SU-DHL-6 (cell line): Measurements from ENCODE around the gene MCAT.

Experiments used
- H2AFZ ChIP-seq: fragments of 200-600 bp; sonication (generic); 2 replicates; pipeline ENCODE4 v1.6.1; 2014; ENCODE audit warnings: low read depth, mild to moderate bottlenecking, moderate library complexity, mixed read lengths, antibody characterized with exemption, low read length; ENCODE audit not compliant: severe bottlenecking
- H3F3A ChIP-seq: fragments of 200-600 bp; shearing (Covaris generic); 2 replicates; pipeline ENCODE4 v1.6.0; 2016; ENCODE audit warnings: antibody characterized with exemption, mild to moderate bottlenecking; ENCODE audit not compliant: insufficient read depth
- H3K27ac ChIP-seq: fragments of 200-600 bp; sonication (generic); 2 replicates; pipeline ENCODE4 v1.5.1; 2016; ENCODE audit warnings: low read depth, mild to moderate bottlenecking, low read length, moderate library complexity, mixed read lengths
- H3K27me3 ChIP-seq: fragments of 200-600 bp; sonication (generic), shearing (Covaris generic); 2 replicates; pipeline ENCODE4 v1.6.0; 2014; ENCODE audit warnings: mild to moderate bottlenecking, low read length
- H3K36me3 ChIP-seq: fragments of 200-600 bp; sonication (generic); 2 replicates; pipeline ENCODE4 v1.6.1; 2014; ENCODE audit warnings: mild to moderate bottlenecking, low read length, mixed read lengths
- H3K4me2 ChIP-seq: fragments of 300-600, 200-600 bp; shearing (Covaris generic), sonication (generic); 2 replicates; pipeline ENCODE4 v1.6.0; 2014; ENCODE audit warnings: low read length, low read depth, mild to moderate bottlenecking; ENCODE audit not compliant: poor library complexity, severe bottlenecking
- H3K4me3 ChIP-seq: fragments of 200-600 bp; sonication (generic); 2 replicates; pipeline ENCODE4 v1.5.1; 2014; ENCODE audit warnings: antibody characterized with exemption, low read length, mild to moderate bottlenecking, mixed read lengths; ENCODE audit not compliant: insufficient read depth, poor library complexity, severe bottlenecking
- H3K79me2 ChIP-seq: fragments of 200-600 bp; sonication (generic); 2 replicates; pipeline ENCODE4 v1.6.1; 2014; ENCODE audit warnings: mild to moderate bottlenecking, low read length, moderate library complexity; ENCODE audit not compliant: insufficient read depth
- H3K9ac ChIP-seq: fragments of 200-600 bp; sonication (generic); 2 replicates; pipeline ENCODE4 v1.7.0; 2014; ENCODE audit warnings: mild to moderate bottlenecking, low read length
- H3K9me2 ChIP-seq: fragments of 200-600 bp; sonication (generic); replicated peaks from 2 replicates; pipeline ENCODE4 v1.6.1; 2014; ENCODE audit warnings: low read length; ENCODE audit not compliant: insufficient read depth
- H3K9me3 ChIP-seq: fragments of 200-600 bp; sonication (generic); 2 replicates; pipeline ENCODE4 v1.6.1; 2014; ENCODE audit warnings: low read length, mixed read lengths; ENCODE audit not compliant: insufficient read depth
- H4K20me1 ChIP-seq: fragments of 200-600 bp; sonication (generic); 2 replicates; pipeline ENCODE4 v1.6.1; 2014; ENCODE audit warnings: low read depth, mild to moderate bottlenecking, antibody characterized with exemption, low read length, moderate library complexity, mixed read lengths
- EZH2phosphoT487 ChIP-seq: fragments of 200-600 bp; sonication (generic), shearing (Covaris generic); conservative IDR thresholded peaks from 2 replicates; pipeline ENCODE4 v1.6.1; 2018; ENCODE audit warnings: mild to moderate bottlenecking, antibody characterized with exemption, low read length, moderate library complexity, mixed read lengths
- TF ChIP-seq, protein P1 (sequence below): fragments of 200-600 bp; sonication (generic); IDR thresholded peaks from one replicate; pipeline ENCODE4 v1.5.1; 2017; ENCODE audit warnings: antibody characterized with exemption, mild to moderate bottlenecking, low read length, moderate library complexity; ENCODE audit not compliant: insufficient read depth, poor library complexity, severe bottlenecking

Gene MCAT

DNA sequence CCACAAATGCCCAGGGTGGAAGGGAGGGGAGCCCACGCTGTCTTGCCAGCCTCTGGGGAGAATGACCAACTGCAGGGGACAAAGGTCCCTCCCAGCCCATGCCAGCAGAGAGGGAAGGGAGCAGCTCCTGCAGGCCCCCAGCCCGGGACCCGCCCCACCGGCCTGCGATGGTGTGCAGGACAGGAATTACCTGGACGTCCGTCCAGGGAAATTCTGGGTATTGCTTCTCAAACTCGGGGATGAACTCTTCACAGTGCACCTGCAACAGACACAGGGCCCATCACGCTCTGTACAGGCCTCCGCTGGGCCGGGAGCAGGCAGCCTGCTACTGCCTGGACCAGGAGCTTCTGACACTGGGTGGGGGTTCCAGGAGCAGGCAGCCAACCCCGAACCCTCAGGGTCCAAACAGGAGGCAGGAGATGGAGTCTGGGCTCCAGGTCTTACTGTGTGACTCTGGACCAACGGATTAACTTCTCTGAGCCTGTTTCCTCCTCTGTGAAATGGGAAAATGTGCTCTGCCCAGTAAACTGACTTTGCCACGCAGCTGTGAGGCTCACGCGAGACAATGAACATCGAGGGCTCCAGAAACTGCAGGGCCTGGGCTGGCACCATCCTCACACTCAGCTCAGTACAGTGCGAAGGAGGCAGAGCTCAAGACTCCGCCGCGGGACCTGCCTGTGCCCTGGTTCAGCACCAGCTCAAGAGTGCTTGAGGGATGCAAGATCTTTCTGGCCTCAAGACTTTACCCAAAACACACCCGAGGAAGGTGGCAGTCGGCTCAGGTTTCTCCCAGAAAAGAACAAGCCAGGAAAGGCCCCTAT, 26.3 kb upstream of the MCAT start:
- Histone ChIP-seq H3K27me3 (no peaks in the 10 kb centered on the region), H3K9ac (no peak overlapping the region), H3K36me3 (no peaks in the 10 kb centered on the region), H2AFZ (no peak overlapping the region), H3K79me2 (no peaks in the 10 kb centered on the region), H3K9me3 (no peaks in the 10 kb centered on the region), H3K4me2 (no peak overlapping the region), H3F3A (no peaks in the 10 kb centered on the region), H4K20me1 (no peaks in the 10 kb centered on the region), H3K27ac (no peak overlapping the region), H3K4me3 (no peak overlapping the region), H3K9me2 (no peaks in the 10 kb centered on the region)
- no peak for TF ChIP-seq EZH2phosphoT487
- TF ChIP-seq, protein P1, sequence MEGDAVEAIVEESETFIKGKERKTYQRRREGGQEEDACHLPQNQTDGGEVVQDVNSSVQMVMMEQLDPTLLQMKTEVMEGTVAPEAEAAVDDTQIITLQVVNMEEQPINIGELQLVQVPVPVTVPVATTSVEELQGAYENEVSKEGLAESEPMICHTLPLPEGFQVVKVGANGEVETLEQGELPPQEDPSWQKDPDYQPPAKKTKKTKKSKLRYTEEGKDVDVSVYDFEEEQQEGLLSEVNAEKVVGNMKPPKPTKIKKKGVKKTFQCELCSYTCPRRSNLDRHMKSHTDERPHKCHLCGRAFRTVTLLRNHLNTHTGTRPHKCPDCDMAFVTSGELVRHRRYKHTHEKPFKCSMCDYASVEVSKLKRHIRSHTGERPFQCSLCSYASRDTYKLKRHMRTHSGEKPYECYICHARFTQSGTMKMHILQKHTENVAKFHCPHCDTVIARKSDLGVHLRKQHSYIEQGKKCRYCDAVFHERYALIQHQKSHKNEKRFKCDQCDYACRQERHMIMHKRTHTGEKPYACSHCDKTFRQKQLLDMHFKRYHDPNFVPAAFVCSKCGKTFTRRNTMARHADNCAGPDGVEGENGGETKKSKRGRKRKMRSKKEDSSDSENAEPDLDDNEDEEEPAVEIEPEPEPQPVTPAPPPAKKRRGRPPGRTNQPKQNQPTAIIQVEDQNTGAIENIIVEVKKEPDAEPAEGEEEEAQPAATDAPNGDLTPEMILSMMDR, result no peak

DNA sequence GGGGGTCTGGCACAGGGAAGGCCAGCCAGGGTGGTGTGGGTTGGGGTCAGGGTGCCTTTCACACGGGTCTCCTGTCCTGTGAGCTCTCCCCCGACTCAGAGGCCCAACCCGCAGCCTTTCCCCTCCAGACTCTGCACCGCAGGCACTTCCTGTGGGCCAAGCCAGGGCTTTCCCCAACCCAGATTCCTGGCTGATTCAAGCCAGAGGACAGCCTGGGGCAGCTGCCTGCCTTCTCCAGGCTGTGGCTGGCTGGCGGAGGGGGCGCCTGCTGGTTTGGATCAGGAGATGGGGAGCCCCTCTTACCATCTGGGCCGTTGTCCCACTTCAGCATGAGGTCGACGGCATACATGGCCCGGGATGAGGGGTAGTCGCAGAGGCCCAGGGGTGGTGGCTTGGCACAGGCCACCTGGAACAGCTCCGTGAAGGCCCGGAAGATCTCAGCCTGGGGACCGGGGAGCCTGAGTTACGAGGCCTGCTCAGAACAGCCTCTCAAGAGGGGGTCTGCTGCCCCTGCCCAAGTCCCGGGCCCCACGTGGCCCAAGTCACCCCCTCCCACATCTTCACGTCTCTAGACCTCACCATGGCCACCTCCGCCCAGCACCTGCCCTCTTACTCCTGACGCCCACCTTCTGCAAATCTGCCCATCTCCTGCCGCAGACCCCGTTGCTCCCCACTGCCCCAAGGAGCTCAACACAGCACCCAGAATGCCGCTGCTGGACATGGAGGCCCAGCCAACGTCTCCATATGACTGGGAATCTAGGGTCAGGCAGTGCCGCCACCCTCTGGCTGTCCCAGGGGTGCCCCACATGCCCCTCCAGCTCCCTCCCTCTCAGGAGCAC, 25.5 kb upstream of the MCAT start:
- H3K36me3 ChIP-seq, result no peaks in the 10 kb centered on the region
- no peaks in the 10 kb centered on the region for H3K79me2 ChIP-seq
- H3F3A ChIP-seq, result no peaks in the 10 kb centered on the region
- H3K27me3 ChIP-seq, result no peaks in the 10 kb centered on the region
- H2AFZ ChIP-seq, result no peak overlapping the region
- no peaks in the 10 kb centered on the region for H4K20me1 ChIP-seq
- H3K4me2 ChIP-seq, result no peak overlapping the region
- H3K27ac ChIP-seq, result no peak overlapping the region
- H3K9ac ChIP-seq, result no peak overlapping the region
- H3K4me3 ChIP-seq, result no peak overlapping the region
- no peaks in the 10 kb centered on the region for H3K9me3 ChIP-seq
- no peaks in the 10 kb centered on the region for H3K9me2 ChIP-seq
- TF ChIP-seq EZH2phosphoT487, result no peak
- TF ChIP-seq, protein P1, result no peak

DNA sequence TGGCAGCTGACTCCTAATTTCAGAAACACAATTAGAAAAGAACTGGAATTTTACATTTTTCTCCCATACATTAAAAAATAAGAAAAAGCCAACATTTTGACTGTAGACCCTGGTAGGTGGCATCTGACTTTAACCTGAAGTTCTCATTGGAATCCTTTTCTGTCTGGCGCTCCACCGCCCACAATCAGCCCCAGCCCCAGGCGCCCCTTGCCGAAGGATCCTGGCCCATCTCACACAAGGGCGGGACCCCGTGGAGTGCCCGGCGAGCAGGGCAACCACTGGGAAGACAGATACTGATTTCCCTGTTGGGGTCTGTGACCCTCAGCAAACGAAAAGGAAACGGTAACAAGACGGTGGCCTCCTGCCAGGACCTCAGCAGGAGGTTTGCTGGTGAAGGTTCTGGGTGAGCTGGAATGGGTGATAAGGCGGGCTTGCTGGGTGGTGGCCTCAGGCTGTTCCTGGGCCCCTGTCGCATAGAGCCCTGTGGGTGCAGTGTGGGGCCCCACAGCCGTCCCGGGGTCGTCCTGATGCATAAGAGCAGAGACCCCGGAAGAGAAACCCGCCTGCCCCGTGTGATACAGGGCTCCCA, 23.9 kb upstream of the MCAT start:
- Histone ChIP-seq H3K36me3 (no peaks in the 10 kb centered on the region), H3F3A (no peaks in the 10 kb centered on the region), H3K27me3 (no peaks in the 10 kb centered on the region), H3K4me3 (no peak overlapping the region), H2AFZ (no peak overlapping the region), H3K9ac (no peak overlapping the region), H3K9me2 (no peaks in the 10 kb centered on the region), H3K27ac (no peak overlapping the region), H3K4me2 (no peak overlapping the region), H3K79me2 (no peaks in the 10 kb centered on the region), H3K9me3 (no peaks in the 10 kb centered on the region), H4K20me1 (no peaks in the 10 kb centered on the region)
- no peak for TF ChIP-seq EZH2phosphoT487
- TF ChIP-seq, protein P1, result no peak
